Right atrium auricular region (tissue), 2 donors: ENCODE measurements around the gene LGALS7. TPM values are rescaled to one million over a fixed set of nuclear protein-coding genes. Genes with fewer than 3 reads are reported as not detected.
A peak's percentile ranks its signal among the peaks of the same experiment; 100 is the strongest.

Source experiments
- DNase-seq: peaks from one replicate; pipeline ENCODE4 v3.0.0-alpha.2; 2019; ENCODE audit warnings: low spot score
- H3K27ac ChIP-seq, 2 donors: fragments of 200-600 bp; sonication (generic); 1 replicate in 1 of 2; 2 replicates in 1 of 2; pipeline ENCODE4 v1.5.1; 2016 to 2019
- H3K27me3 ChIP-seq, 2 donors: fragments of 200-600 bp; sonication (generic); one replicate each; pipeline versions ENCODE4 v1.5.1 to v1.6.0; 2017 to 2019
- H3K36me3 ChIP-seq: fragments of 200-600 bp; sonication (generic); one replicate; pipeline ENCODE4 v1.5.1; 2016
- H3K4me1 ChIP-seq, 2 donors: fragments of 200-600 bp; sonication (generic); one replicate each; pipeline versions ENCODE4 v1.5.1 to v1.6.0; 2017 to 2019
- H3K4me3 ChIP-seq, 2 donors: fragments of 200-600 bp; sonication (generic); 1 replicate in 1 of 2; 2 replicates in 1 of 2; pipeline ENCODE4 v1.5.1; 2017 to 2019; ENCODE audit warnings: mild to moderate bottlenecking in 1 of 2, moderate library complexity in 1 of 2
- H3K9me3 ChIP-seq, 2 donors: fragments of 200-600 bp; sonication (generic); one replicate each; pipeline ENCODE4 v1.5.1; 2019
- total RNA-seq, 2 donors: library from RNA; depleted of rRNA; stranded (reverse); fragments of >200 nt; gene quantifications; one replicate each; pipeline ENCODE4 v1.1.0, GENCODE V29; 2016
- TF ChIP-seq, protein P1 (sequence below), 2 donors: fragments of 200-600 bp; sonication (generic); IDR thresholded peaks; one replicate each; pipeline ENCODE4 v1.5.1; 2019; ENCODE audit warnings: antibody characterized with exemption in 2 of 2

Gene LGALS7
- total RNA-seq, 2 donors from 2014 or later: not detected

DNA sequence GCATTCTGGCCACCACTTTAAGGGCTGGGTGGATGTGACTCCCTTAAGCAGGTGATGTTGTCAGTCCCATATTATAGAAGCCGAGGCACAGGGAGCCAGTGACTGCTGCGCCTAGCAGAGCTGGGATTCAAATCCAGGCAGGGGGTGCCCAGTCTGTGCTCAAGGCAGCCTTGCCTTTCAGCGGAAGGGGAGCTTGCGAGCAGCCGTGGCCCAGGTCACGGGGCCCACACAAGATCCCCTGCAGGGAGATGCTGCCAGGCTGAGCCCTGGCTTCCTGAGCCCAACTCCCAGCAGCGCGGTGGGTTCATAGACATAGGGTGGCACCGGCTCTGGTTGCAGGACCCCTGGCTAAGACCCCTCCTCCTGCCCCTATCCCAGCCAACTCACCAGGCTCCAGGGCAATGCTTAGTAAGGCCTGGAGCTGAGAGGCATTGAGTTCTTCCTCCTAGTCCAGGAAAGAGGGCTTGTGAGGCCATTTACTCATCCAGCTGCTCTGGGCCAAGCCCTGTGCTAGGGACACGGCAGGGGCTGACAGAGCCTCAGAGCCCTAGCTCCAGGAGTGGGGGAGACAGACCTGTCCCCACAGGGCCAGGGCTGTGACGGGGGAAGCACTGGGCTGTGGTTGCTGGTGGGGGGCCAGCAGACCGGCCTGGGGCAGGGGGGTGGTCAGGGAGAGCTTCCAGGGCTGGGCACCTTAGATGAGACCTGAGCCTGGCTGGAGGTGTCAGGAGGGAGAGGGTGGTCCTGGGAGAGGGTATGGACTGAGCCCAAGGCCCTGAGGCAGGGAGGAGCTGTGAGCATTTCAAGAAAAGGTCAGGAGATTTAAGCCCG is 38.7 kb downstream of the LGALS7 start:
- H3K27ac ChIP-seq: peak overlapping the region; percentile 63 to 71
- peaks cover 0 to 47% of the 10 kb centered on the region in 2 donors for H3K4me1 ChIP-seq
- peaks cover 18% of the 10 kb centered on the region for H3K36me3 ChIP-seq
- DNase-seq: no peak
- TF ChIP-seq, protein P1, sequence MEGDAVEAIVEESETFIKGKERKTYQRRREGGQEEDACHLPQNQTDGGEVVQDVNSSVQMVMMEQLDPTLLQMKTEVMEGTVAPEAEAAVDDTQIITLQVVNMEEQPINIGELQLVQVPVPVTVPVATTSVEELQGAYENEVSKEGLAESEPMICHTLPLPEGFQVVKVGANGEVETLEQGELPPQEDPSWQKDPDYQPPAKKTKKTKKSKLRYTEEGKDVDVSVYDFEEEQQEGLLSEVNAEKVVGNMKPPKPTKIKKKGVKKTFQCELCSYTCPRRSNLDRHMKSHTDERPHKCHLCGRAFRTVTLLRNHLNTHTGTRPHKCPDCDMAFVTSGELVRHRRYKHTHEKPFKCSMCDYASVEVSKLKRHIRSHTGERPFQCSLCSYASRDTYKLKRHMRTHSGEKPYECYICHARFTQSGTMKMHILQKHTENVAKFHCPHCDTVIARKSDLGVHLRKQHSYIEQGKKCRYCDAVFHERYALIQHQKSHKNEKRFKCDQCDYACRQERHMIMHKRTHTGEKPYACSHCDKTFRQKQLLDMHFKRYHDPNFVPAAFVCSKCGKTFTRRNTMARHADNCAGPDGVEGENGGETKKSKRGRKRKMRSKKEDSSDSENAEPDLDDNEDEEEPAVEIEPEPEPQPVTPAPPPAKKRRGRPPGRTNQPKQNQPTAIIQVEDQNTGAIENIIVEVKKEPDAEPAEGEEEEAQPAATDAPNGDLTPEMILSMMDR (IDR thresholded peaks at IDR 0.05): no peak
- no peaks in the 10 kb centered on the region for H3K9me3 ChIP-seq
- H3K4me3 ChIP-seq: no peak overlapping the region
- H3K27me3 ChIP-seq: no peaks in the 10 kb centered on the region

DNA sequence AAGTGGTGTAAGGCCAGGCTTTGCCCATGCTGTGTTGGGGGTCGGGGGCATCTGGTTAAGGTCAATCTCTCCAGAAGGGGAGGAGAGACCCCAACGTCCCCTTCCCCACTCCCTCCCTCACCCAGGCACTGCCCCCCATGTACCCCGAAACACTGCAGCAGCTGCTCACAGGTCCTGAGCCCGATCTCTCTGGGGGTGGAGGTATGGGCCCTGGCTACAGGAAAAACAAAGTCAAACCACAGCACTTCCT is 39.2 kb downstream of the LGALS7 start:
- H3K36me3 ChIP-seq: peaks cover 24% of the 10 kb centered on the region
- peaks cover 0 to 52% of the 10 kb centered on the region in 2 donors for H3K4me1 ChIP-seq
- no peaks in the 10 kb centered on the region for H3K9me3 ChIP-seq
- peak overlapping the region; percentile 63 to 71 for H3K27ac ChIP-seq
- no peaks in the 10 kb centered on the region for H3K27me3 ChIP-seq
- H3K4me3 ChIP-seq: no peak overlapping the region
- TF ChIP-seq, protein P1 (IDR thresholded peaks at IDR 0.05): no peak
- no peak for DNase-seq

DNA sequence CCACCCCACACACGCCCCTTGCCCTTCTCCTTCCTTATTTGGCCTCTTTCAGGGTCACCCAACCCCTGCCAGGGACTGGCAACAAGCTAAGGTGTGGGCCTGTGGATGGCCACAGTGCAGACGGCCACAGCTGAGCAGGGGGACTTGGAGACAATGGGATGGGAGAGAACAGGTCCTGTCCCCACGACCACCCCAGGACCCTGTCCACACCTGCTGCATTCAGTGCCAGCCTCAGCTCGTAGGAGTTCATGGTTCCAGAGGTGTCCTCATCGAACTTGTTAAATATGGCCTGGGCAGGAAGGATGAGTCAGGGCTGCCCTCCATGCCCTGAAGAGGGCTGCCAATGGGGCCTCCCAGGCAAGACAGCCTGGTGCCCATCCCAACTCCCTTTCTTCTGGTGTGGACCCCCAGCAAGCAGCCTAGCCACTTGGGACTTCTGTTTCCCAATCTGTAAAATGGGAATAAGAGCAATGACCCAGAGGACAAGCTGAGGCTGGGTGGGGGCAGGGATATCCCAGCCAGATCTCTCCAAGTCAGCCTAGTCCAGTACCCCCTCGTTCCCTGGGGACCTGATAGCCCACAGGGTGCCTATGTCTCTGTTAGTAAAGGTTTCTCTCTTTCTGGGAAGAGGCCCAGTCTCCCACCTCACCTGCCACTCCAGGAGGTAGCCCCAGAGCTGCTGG is 39.7 kb downstream of the LGALS7 start:
- Histone ChIP-seq H3K4me3 (no peak overlapping the region), H3K9me3 (no peaks in the 10 kb centered on the region), H3K27me3 (no peaks in the 10 kb centered on the region), H3K36me3 (peaks cover 28% of the 10 kb centered on the region), H3K4me1 (peaks cover 0 to 56% of the 10 kb centered on the region in 2 donors), H3K27ac (peak overlapping the region; percentile 63 to 71)
- TF ChIP-seq, protein P1 (IDR thresholded peaks at IDR 0.05): no peak
- no peak for DNase-seq

DNA sequence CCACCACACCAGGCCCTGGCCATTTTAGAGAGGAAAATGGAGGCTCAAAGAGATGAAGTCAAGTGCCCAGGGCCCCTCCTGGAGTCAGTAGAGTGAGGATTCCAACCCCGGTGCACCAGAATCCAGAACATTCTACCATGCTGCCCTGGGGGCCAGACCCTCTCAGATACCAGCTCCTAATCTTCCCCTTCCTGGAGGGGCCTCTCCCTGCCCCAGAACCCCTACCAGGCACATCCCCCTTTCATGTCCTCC is 40.1 kb downstream of the LGALS7 start:
- H3K4me1 ChIP-seq: peaks cover 0 to 61% of the 10 kb centered on the region in 2 donors

DNA sequence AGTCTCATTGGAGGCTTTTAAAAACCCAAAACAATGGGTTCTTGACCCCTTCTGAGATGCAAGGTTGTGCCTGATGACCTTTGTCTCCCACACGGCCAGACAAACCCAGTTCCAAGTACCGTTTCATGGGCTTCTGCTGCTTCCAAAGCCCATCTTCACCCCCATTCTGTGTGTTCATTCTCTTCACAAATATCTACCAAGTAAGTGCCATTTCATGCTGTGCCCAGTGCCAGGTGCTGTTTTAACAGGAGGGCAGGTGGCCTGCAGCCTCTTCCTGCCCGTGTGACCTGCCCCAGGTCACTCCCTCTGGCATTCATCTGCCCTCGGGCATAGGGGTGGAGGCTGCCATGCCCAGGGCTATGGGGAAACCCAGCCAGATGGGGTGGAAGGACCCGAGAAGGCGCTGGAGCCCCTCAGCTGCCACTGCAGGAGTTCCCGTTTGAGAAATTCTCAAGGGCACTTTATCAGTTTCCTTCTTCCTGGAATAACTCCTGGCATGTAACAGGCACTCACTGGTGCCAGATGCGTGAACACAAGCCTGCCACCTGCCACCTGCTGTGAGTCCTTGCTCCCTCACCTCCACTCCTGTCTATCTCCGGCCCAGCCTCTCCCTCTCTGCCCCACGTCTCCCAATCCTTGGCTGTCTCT is 41.5 kb downstream of the LGALS7 start:
- Histone ChIP-seq H3K4me3 (no peak overlapping the region), H3K36me3 (peaks cover 45% of the 10 kb centered on the region), H3K27ac (peak overlapping the region; percentile 63 to 71), H3K27me3 (no peaks in the 10 kb centered on the region), H3K9me3 (no peaks in the 10 kb centered on the region), H3K4me1 (peaks cover 0 to 74% of the 10 kb centered on the region in 2 donors)
- TF ChIP-seq, protein P1 (IDR thresholded peaks at IDR 0.05): no peak
- no peak for DNase-seq

More for the DNA sequence above, 40.1 kb downstream of the LGALS7 start:
- DNase-seq: no peak
- TF ChIP-seq, protein P1 (IDR thresholded peaks at IDR 0.05): no peak
- Histone ChIP-seq H3K9me3 (no peaks in the 10 kb centered on the region), H3K36me3 (peaks cover 31% of the 10 kb centered on the region), H3K27ac (peak overlapping the region; percentile 63 to 71), H3K27me3 (no peaks in the 10 kb centered on the region), H3K4me3 (no peak overlapping the region)
